ENCODE results near the gene TNFSF13. TPM values are rescaled to one million over a fixed set of nuclear protein-coding genes. Genes with fewer than 3 reads are reported as not detected.

Gene TNFSF13
- polyA plus RNA-seq, 1 donor from 2014 or later: 0.15 TPM

DNA sequence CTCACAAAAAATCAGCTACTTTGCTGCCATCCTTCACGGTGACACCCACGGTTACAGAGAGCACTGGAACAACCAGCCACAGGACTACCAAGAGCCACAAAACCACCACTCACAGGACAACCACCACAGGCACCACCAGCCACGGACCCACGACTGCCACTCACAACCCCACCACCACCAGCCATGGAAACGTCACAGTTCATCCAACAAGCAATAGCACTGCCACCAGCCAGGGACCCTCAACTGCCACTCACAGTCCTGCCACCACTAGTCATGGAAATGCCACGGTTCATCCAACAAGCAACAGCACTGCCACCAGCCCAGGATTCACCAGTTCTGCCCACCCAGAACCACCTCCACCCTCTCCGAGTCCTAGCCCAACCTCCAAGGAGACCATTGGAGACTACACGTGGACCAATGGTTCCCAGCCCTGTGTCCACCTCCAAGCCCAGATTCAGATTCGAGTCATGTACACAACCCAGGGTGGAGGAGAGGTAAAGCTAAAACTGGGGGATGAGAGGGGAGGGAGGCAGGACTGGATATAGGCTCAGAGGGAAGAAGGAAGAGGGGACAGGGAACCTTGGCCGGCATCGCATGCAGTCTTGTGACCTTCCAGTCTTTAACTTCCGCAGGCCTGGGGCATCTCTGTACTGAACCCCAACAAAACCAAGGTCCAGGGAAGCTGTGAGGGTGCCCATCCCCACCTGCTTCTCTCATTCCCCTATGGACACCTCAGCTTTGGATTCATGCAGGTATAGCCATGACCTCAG is 21.5 kb downstream of the TNFSF13 start:
- no peak overlapping the region for H3K4me3 ChIP-seq (ENCODE audit: low read length)
- H3K4me2 ChIP-seq (ENCODE audit: low read length): no peak overlapping the region
- no peaks in the 10 kb centered on the region for H3F3A ChIP-seq (ENCODE audit: insufficient read depth, low read length, poor library complexity, severe bottlenecking)
- no peak overlapping the region for H3K27ac ChIP-seq (ENCODE audit: low read length)
- no peak overlapping the region for H3K9ac ChIP-seq (ENCODE audit: low read length)
- H3K36me3 ChIP-seq (ENCODE audit: insufficient read depth, low read length): peaks cover 5% of the 10 kb centered on the region
- H3K9me3 ChIP-seq (ENCODE audit: low read length): no peaks in the 10 kb centered on the region
- no peaks in the 10 kb centered on the region for H3K27me3 ChIP-seq (ENCODE audit: insufficient read depth, low read depth, low read length)
- H2AFZ ChIP-seq (ENCODE audit: low read depth, low read length): no peak overlapping the region
- no peaks in the 10 kb centered on the region for H3K9me2 ChIP-seq (ENCODE audit: insufficient read depth, low read length)
- H4K20me1 ChIP-seq (ENCODE audit: insufficient read depth): peaks cover 17% of the 10 kb centered on the region
- TF ChIP-seq POLR2AphosphoS5 (IDR thresholded peaks at IDR 0.05): peak; percentile 2
- TF ChIP-seq TAF1 (IDR thresholded peaks at IDR 0.05; ENCODE audit: low read depth): no peak
- TF ChIP-seq RAD21 (conservative IDR thresholded peaks at IDR 0.05): no peak
- TF ChIP-seq EZH2 (IDR thresholded peaks at IDR 0.05; ENCODE audit: borderline replicate concordance, insufficient read depth, low read length, poor library complexity, severe bottlenecking): no peak
- TF ChIP-seq EP300 (conservative IDR thresholded peaks at IDR 0.05; ENCODE audit: poor library complexity, severe bottlenecking): no peak
- TF ChIP-seq, protein P1, sequence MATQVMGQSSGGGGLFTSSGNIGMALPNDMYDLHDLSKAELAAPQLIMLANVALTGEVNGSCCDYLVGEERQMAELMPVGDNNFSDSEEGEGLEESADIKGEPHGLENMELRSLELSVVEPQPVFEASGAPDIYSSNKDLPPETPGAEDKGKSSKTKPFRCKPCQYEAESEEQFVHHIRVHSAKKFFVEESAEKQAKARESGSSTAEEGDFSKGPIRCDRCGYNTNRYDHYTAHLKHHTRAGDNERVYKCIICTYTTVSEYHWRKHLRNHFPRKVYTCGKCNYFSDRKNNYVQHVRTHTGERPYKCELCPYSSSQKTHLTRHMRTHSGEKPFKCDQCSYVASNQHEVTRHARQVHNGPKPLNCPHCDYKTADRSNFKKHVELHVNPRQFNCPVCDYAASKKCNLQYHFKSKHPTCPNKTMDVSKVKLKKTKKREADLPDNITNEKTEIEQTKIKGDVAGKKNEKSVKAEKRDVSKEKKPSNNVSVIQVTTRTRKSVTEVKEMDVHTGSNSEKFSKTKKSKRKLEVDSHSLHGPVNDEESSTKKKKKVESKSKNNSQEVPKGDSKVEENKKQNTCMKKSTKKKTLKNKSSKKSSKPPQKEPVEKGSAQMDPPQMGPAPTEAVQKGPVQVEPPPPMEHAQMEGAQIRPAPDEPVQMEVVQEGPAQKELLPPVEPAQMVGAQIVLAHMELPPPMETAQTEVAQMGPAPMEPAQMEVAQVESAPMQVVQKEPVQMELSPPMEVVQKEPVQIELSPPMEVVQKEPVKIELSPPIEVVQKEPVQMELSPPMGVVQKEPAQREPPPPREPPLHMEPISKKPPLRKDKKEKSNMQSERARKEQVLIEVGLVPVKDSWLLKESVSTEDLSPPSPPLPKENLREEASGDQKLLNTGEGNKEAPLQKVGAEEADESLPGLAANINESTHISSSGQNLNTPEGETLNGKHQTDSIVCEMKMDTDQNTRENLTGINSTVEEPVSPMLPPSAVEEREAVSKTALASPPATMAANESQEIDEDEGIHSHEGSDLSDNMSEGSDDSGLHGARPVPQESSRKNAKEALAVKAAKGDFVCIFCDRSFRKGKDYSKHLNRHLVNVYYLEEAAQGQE (IDR thresholded peaks at IDR 0.05; ENCODE audit: borderline replicate concordance): no peak
- TF ChIP-seq, protein P2, sequence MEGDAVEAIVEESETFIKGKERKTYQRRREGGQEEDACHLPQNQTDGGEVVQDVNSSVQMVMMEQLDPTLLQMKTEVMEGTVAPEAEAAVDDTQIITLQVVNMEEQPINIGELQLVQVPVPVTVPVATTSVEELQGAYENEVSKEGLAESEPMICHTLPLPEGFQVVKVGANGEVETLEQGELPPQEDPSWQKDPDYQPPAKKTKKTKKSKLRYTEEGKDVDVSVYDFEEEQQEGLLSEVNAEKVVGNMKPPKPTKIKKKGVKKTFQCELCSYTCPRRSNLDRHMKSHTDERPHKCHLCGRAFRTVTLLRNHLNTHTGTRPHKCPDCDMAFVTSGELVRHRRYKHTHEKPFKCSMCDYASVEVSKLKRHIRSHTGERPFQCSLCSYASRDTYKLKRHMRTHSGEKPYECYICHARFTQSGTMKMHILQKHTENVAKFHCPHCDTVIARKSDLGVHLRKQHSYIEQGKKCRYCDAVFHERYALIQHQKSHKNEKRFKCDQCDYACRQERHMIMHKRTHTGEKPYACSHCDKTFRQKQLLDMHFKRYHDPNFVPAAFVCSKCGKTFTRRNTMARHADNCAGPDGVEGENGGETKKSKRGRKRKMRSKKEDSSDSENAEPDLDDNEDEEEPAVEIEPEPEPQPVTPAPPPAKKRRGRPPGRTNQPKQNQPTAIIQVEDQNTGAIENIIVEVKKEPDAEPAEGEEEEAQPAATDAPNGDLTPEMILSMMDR (IDR thresholded peaks at IDR 0.05; ENCODE audit: poor library complexity, severe bottlenecking): no peak
- TF ChIP-seq MXI1 (conservative IDR thresholded peaks at IDR 0.05; ENCODE audit: poor library complexity, severe bottlenecking): no peak
- H3K79me2 ChIP-seq (replicated peaks; ENCODE audit: insufficient read depth, low read length): peaks cover 12% of the 10 kb centered on the region

DNA sequence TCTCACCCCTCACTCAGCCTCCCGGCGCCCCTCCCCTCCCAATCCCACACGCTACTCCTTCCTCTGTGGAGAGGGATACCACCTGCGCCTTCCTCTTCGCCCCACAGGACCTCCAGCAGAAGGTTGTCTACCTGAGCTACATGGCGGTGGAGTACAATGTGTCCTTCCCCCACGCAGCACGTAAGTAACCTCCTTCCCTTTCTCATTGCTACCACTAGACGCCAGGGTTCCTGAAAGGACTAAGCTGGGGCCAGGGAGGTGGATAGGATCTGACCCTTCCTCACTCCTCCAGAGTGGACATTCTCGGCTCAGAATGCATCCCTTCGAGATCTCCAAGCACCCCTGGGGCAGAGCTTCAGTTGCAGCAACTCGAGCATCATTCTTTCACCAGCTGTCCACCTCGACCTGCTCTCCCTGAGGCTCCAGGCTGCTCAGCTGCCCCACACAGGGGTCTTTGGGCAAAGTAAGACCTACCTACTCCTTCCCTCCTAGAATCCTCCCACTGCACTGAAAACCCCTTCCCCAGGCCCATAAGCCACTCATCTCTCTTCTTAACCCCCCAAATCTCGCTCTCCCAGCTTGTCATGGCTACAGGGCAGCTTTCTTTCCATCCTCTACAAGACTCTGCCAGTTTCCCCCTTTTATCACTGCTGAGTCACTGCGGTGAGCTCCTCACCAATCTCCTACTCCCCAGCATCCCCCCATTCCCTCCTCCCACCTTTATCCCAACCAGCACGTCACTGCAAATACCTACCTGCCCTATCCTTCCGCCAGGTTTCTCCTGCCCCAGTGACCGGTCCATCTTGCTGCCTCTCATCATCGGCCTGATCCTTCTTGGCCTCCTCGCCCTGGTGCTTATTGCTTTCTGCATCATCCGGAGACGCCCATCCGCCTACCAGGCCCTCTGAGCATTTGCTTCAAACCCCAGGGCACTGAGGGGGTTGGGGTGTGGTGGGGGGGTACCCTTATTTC is 22.3 kb downstream of the TNFSF13 start:
- H3K9me3 ChIP-seq (ENCODE audit: low read length): no peaks in the 10 kb centered on the region
- no peak overlapping the region for H3K4me2 ChIP-seq (ENCODE audit: low read length)
- H3K79me2 ChIP-seq (replicated peaks; ENCODE audit: insufficient read depth, low read length): peaks cover 4% of the 10 kb centered on the region
- no peaks in the 10 kb centered on the region for H3F3A ChIP-seq (ENCODE audit: insufficient read depth, low read length, poor library complexity, severe bottlenecking)
- no peaks in the 10 kb centered on the region for H3K36me3 ChIP-seq (ENCODE audit: insufficient read depth, low read length)
- H3K9me2 ChIP-seq (ENCODE audit: insufficient read depth, low read length): no peaks in the 10 kb centered on the region
- H3K9ac ChIP-seq (ENCODE audit: low read length): no peak overlapping the region
- H3K27ac ChIP-seq (ENCODE audit: low read length): no peak overlapping the region
- TF ChIP-seq SMC3 (conservative IDR thresholded peaks at IDR 0.05; ENCODE audit: poor library complexity): no peak
- no peak for TF ChIP-seq POLR2AphosphoS5 (IDR thresholded peaks at IDR 0.05)
- TF ChIP-seq RAD21 (conservative IDR thresholded peaks at IDR 0.05): no peak
- TF ChIP-seq, protein P1 (IDR thresholded peaks at IDR 0.05; ENCODE audit: borderline replicate concordance): no peak
- TF ChIP-seq MXI1 (conservative IDR thresholded peaks at IDR 0.05; ENCODE audit: poor library complexity, severe bottlenecking): no peak
- TF ChIP-seq TAF1 (IDR thresholded peaks at IDR 0.05; ENCODE audit: low read depth): no peak
- TF ChIP-seq, protein P2 (IDR thresholded peaks at IDR 0.05; ENCODE audit: poor library complexity, severe bottlenecking): no peak
- no peak for TF ChIP-seq EP300 (conservative IDR thresholded peaks at IDR 0.05; ENCODE audit: poor library complexity, severe bottlenecking)
- TF ChIP-seq EZH2 (IDR thresholded peaks at IDR 0.05; ENCODE audit: borderline replicate concordance, insufficient read depth, low read length, poor library complexity, severe bottlenecking): no peak
- H4K20me1 ChIP-seq (ENCODE audit: insufficient read depth): peaks cover 8% of the 10 kb centered on the region
- H3K4me3 ChIP-seq (ENCODE audit: low read length): no peak overlapping the region
- no peaks in the 10 kb centered on the region for H3K27me3 ChIP-seq (ENCODE audit: insufficient read depth, low read depth, low read length)
- no peak overlapping the region for H2AFZ ChIP-seq (ENCODE audit: low read depth, low read length)
